ENCODE results near the gene ZSWIM1. TPM values are rescaled to one million over a fixed set of nuclear protein-coding genes. Genes with fewer than 3 reads are reported as not detected.

The ZSWIM1 gene
- total and polyA plus RNA-seq, 2 of the 4 experiments (the other 2 are of a cell fraction), result 4.2 to 10.0 TPM

- peak within 1 kb of the TSS; percentile 82 for H3K18ac ChIP-seq (ENCODE audit: low read depth, low read length)
- peak within 1 kb of the TSS; percentile 25; the same call in 1 of the 3 replicates for H2BK15ac ChIP-seq (ENCODE audit: low read depth, low read length)
- H3K14ac ChIP-seq (replicated peaks; ENCODE audit: low read depth, low read length), result peak within 1 kb of the TSS; percentile 82
- peak; percentile 94 for DNase-seq
- dilution Hi-C loops (cut with HindIII; ENCODE audit: low sequenced_read_pairs, unreplicated experiment) (no loop called here), in situ Hi-C loops (cut with MboI; ENCODE audit: low sequenced_read_pairs) (no loop called here), intact Hi-C loops (cut with micrococcal nuclease) (loop anchor here (10.0 kb wide), 1 partner anchor 102 kb away; the partner anchor contains the start of gene PCIF1)
- peaks cover 15 to 27% of the 10 kb centered on the region in 2 experiments for H3K79me1 ChIP-seq (ENCODE audit: low read depth in 1 of 2, low read length in 2 of 2)
- H3K27me3 ChIP-seq (ENCODE audit: control insufficient read depth, insufficient read depth, low read length), result no peaks in the 10 kb centered on the region
- H4K20me1 ChIP-seq (ENCODE audit: insufficient read depth, low read length), result no peaks in the 10 kb centered on the region
- H3K4me3 ChIP-seq (ENCODE audit: insufficient read depth, low read depth, low read length), result peak within 1 kb of the TSS; percentile 94
- H2AK9ac ChIP-seq (replicated peaks; ENCODE audit: low read depth, low read length, poor library complexity), result peak within 1 kb of the TSS; percentile 97
- peak within 1 kb of the TSS; percentile 94 for H3K9ac ChIP-seq (ENCODE audit: low read depth, low read length)
- peak within 1 kb of the TSS; percentile 93 for H3K4ac ChIP-seq (ENCODE audit: low read depth, low read length)
- H3K4me1 ChIP-seq (ENCODE audit: control insufficient read depth, insufficient read depth, low read length), result peaks cover 20% of the 10 kb centered on the region
- BruUV-seq (replicated peaks), result no TSS peak
- no peaks in the 10 kb centered on the region for H3K9me3 ChIP-seq (ENCODE audit: control insufficient read depth, insufficient read depth, low read length)
- H3K56ac ChIP-seq (ENCODE audit: extremely low read depth, insufficient read depth, low read length), result peak within 1 kb of the TSS; percentile 85
- ChIA-PET POLR2A (ENCODE audit: unreplicated experiment) (no interaction called here), CTCF (no interaction called here)
- peak within 1 kb of the TSS; percentile 92 for H2AK5ac ChIP-seq (ENCODE audit: low read depth, low read length)
- H3K9me1 ChIP-seq (ENCODE audit: insufficient read depth, low read length), result peaks cover 17% of the 10 kb centered on the region
- 0% methylated on average over 11 of the region's 35 CpGs; no CpG with 5 or more reads in 1 of the 2 experiments for WGBS, 2 experiments (ENCODE audit: extremely low coverage in 2 of 2, insufficient read length in 1 of 2)
- peak within 1 kb of the TSS; percentile 71 for H2BK120ac ChIP-seq (ENCODE audit: low read depth, low read length)
- peak; percentile 91 for ATAC-seq (ENCODE audit: low read depth)
- peak within 1 kb of the TSS; percentile 81 for H3K27ac ChIP-seq (ENCODE audit: insufficient read depth, low read length)
- H3K23ac ChIP-seq (ENCODE audit: low read depth, low read length), result peak within 1 kb of the TSS; percentile 96
- TF ChIP-seq CEBPB (IDR thresholded peaks at IDR 0.05; ENCODE audit: low read depth, low read length), result peak; percentile 98
- no peak for TF ChIP-seq MAFK (IDR thresholded peaks at IDR 0.05; ENCODE audit: low read depth, low read length)
- TF ChIP-seq MAZ (IDR thresholded peaks at IDR 0.05; ENCODE audit: borderline replicate concordance, low read depth, low read length), result peak; percentile 69; the same call in 1 of the 2 replicates
- peak within 1 kb of the TSS; percentile 12; the same call in 1 of the 2 replicates for H2BK20ac ChIP-seq (ENCODE audit: low read depth, low read length)
- peak within 1 kb of the TSS; percentile 82 for H2BK5ac ChIP-seq (ENCODE audit: low read depth, low read length, poor library complexity, severe bottlenecking)
- H3K36me3 ChIP-seq (ENCODE audit: control insufficient read depth, insufficient read depth, low read length), result peaks cover 9% of the 10 kb centered on the region
- peak within 1 kb of the TSS; percentile 98 for H3K4me2 ChIP-seq (ENCODE audit: low read depth, low read length)
- H2AFZ ChIP-seq (replicated peaks; ENCODE audit: low read length, poor library complexity), result peak within 1 kb of the TSS; percentile 97
- H4K5ac ChIP-seq (ENCODE audit: low read depth, low read length), result peak within 1 kb of the TSS; percentile 86
- peak within 1 kb of the TSS; percentile 88 for H4K91ac ChIP-seq (ENCODE audit: insufficient read depth, low read depth, low read length)
- peak within 1 kb of the TSS; percentile 68 to 96 for H4K8ac ChIP-seq (ENCODE audit: low read depth in 2 of 2, low read length in 2 of 2)
Observed at GRCh38 chr20:45833030-45833882, 47.8 kb upstream of the ZSWIM1 start, which contains the start of gene SNX21. Gene SNX21 (plus strand): TSS chr20:45833799. CDS start chr20:45833920, 121 bp downstream.
